Fibroblast of the aortic adventitia (primary cell): ENCODE measurements around the gene CPSF2. TPM values are rescaled to one million over a fixed set of nuclear protein-coding genes. Genes with fewer than 3 reads are reported as not detected.
"Not testable (repeated sequence)": the region's sequence is repeated elsewhere in the genome, so short reads cannot be mapped to it uniquely, and the experiment has no call there.

Source experiments
- DNase-seq: peaks from one replicate; pipeline ENCODE4 v3.0.0-alpha.2; 2010; ENCODE audit warnings: low read depth
- H3K4me3 ChIP-seq: 2 replicates; pipeline ENCODE4 v1.5.1; 2011; ENCODE audit warnings: low read depth, mild to moderate bottlenecking, control low read depth, low read length, moderate library complexity
- total RNA-seq: library from RNA; depleted of rRNA; stranded (reverse); fragments of >200 nt; gene quantifications from 2 replicates; pipeline ENCODE4 v1.2.3, GENCODE V29; 2012; ENCODE audit warnings: low replicate concordance
- TF ChIP-seq, protein P1 (sequence below): IDR thresholded peaks from 2 replicates; pipeline ENCODE4 v1.5.1; 2011; ENCODE audit warnings: mild to moderate bottlenecking, low read length, control low read depth, inconsistent platforms; ENCODE audit not compliant: insufficient read depth

CPSF2 gene
- total RNA-seq, 1 donor = 58.1 TPM

DNA sequence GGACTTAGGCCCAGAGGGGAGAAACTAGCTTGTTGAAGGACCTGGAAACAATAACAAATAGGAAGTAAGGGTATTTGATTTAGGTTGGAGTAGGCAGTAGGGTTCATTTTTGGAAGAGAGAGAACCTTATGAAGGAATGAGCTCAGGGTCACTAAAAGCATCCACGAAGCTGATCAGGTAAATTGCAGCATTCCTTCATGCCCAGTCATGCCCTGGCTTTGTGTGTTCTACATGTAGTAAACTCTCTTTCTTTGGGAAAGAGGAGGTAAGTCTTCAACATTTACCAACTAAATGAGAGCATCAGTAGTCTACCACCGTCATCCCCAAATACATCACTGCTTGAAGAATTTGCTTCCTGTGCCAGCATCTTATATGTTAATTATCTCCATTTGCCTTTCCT lies 54.7 kb downstream of the CPSF2 start:
- no peak overlapping the region for H3K4me3 ChIP-seq
- TF ChIP-seq, protein P1, sequence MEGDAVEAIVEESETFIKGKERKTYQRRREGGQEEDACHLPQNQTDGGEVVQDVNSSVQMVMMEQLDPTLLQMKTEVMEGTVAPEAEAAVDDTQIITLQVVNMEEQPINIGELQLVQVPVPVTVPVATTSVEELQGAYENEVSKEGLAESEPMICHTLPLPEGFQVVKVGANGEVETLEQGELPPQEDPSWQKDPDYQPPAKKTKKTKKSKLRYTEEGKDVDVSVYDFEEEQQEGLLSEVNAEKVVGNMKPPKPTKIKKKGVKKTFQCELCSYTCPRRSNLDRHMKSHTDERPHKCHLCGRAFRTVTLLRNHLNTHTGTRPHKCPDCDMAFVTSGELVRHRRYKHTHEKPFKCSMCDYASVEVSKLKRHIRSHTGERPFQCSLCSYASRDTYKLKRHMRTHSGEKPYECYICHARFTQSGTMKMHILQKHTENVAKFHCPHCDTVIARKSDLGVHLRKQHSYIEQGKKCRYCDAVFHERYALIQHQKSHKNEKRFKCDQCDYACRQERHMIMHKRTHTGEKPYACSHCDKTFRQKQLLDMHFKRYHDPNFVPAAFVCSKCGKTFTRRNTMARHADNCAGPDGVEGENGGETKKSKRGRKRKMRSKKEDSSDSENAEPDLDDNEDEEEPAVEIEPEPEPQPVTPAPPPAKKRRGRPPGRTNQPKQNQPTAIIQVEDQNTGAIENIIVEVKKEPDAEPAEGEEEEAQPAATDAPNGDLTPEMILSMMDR = no peak
- DNase-seq = no peak

DNA sequence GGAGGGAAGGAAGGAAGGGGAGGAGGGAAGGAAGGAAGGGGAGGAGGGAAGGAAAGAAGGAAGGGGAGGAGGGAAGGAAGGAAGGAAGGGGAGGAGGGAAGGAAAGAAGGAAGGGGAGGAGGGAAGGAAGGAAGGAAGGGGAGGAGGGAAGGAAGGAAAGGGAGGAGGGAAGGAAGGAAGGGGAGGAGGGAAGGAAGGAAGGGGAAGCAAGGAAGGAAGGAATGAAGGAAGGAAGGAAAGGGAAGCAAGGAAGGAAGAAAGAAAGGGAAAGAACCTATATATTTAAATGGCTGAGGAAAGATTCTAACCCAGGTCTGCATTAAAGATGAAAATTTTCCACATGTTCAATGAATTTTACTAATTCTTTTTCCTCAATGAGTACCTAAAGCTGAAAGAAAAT lies 57.4 kb downstream of the CPSF2 start:
- DNase-seq, H3K4me3 ChIP-seq: not testable (repeated sequence)

DNA sequence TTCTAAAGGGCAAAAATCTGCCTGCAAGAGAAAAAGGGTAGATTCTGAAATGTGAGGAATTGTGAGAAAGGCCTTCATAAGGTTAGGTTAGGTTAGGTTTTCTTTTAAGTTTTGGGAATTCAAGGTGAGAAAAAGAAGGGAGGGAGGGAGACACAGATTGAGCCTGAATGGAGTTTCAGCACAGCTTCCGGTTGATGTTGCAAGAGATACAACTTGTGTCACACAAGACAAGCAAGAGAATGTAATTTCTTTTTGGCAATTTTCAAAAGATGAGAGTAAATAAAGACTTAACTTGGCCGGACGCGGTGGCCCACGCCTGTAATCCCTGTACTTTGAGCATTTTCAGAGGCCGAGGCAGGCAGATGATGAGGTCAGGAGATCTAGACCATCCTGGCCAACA lies 63.8 kb downstream of the CPSF2 start:
- DNase-seq = no peak
- TF ChIP-seq, protein P1 = no peak
- no peak overlapping the region for H3K4me3 ChIP-seq

DNA sequence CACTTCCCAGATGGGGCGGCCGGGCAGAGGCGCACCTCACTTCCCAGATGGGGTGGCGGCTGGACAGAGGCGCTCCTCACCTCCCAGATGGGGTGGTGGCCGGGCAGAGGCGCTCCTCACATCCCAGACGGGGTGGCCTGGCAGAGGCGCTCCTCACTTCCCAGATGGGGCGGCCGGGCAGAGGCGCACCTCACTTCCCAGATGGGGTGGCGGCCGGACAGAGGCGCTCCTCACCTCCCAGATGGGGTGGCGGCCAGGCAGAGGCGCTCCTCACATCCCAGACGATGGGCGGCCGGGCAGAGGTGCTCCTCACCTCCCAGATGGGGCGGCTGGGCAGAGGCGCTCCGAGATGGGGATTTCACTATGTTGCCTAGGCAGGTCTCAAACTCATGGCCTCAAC lies 65.8 kb downstream of the CPSF2 start:
- H3K4me3 ChIP-seq, DNase-seq: not testable (repeated sequence)

DNA sequence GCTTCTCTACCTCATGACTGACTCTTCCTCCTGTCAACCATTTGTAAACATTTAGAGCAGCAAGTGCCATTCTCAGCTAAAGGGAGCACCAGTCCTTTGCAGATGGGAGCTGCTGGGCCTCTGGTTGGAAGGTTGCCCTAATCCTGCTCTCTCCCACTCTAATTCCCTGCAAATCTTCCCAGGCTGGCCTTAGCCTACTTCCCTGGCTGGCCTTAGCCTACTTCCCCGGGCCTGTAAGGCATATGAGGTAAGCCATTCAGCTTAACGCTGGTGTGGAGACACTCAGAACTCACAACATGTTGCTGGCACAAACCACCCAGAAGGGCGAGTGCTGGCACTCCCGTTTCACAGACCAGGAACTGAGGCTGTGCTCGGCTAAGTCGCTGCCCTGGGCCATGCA lies 69.0 kb downstream of the CPSF2 start:
- DNase-seq = no peak
- H3K4me3 ChIP-seq = no peak overlapping the region
- TF ChIP-seq, protein P1 = no peak

DNA sequence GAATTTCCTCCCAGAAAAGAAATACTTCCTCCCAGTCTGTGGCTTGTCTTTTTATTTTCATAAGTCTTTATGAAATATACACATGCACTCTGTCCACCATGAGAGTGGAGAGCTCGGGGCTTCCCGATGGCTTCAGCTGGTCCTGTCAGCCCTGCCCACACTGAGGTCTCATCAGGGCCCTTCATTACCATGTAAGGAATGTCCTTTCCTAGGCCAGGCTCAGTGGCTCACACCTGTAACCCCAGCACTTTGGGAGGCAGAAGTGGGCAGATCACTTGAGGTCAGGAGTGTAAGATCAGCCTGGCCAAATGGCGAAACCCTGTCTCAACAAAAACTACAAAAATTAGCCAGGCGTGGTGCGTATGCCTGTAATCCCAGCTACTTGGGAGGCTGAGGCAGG lies 77.0 kb downstream of the CPSF2 start:
- H3K4me3 ChIP-seq = no peak overlapping the region
- TF ChIP-seq, protein P1 = no peak

DNA sequence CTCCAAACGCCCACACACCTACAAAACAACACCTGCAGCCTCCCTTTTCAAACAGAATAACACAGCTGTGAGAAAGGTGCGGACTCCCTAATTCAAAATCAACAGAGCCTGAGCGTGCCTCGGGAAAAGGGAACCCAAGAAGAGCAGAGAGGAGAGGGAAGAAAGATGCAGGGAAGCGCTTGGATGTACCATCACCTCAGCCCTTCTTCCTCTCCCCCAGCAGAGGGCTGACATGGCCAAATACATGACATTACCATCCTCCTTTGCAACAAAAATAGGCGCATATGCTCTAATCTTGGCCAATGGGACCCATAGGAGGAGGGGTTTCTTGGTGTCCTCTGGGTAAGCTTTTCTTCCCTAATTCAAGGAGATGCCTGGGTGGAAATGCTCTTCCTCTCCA lies 78.0 kb downstream of the CPSF2 start:
- DNase-seq = no peak
- TF ChIP-seq, protein P1 = no peak
- H3K4me3 ChIP-seq = no peak overlapping the region

More for the DNA sequence above, 77.0 kb downstream of the CPSF2 start:
- no peak for DNase-seq

DNA sequence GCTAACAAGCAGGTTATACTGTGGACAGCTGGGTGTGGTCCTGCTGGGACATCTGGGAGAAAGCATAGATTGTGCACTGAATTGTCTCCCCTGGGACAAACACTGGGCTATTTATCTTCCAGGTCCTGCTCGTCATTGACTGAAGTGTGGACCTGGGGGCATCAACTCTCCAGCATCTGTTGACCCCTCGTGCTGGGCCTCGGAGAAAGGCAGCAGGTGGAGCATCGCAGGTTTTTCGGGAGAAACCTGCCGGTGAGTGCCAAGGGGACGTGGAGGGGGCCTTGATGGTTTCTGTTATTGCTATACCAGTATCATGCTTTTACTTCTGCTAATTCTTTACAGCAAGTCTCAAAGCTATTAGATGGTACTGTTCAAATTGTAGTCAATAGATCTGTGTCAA lies 81.3 kb downstream of the CPSF2 start:
- no peak for DNase-seq
- TF ChIP-seq, protein P1 = no peak
- H3K4me3 ChIP-seq = no peak overlapping the region
